Peyer's patch (tissue), 4 donors: Measurements from ENCODE around the gene SCN2A. TPM values are rescaled to one million over a fixed set of nuclear protein-coding genes. Genes with fewer than 3 reads are reported as not detected.
A peak's percentile ranks its signal among the peaks of the same experiment; 100 is the strongest.

Source experiments
- DNase-seq, 3 donors: peaks; one replicate each; pipeline ENCODE4 v3.0.0-alpha.2; 2017 to 2019
- H3K27ac ChIP-seq, 4 donors: fragments of 200-600 bp; sonication (generic); one replicate each; pipeline ENCODE4 v1.5.1; 2016 to 2019
- H3K27me3 ChIP-seq, 2 donors: fragments of 200-600 bp; sonication (generic); one replicate each; pipeline ENCODE4 v1.5.1; 2019
- H3K36me3 ChIP-seq, 3 donors: fragments of 200-600 bp; sonication (generic); one replicate each; pipeline ENCODE4 v1.5.1; 2016 to 2019
- H3K4me1 ChIP-seq, 4 donors: fragments of 200-600 bp; sonication (generic); one replicate each; pipeline ENCODE4 v1.5.1; 2016 to 2019
- H3K4me3 ChIP-seq, 4 donors: fragments of 200-600 bp; sonication (generic); 1 replicate in 3 of 4; 2 replicates in 1 of 4; pipeline ENCODE4 v1.5.1; 2016 to 2019; ENCODE audit warnings: mild to moderate bottlenecking in 1 of 4
- H3K9me3 ChIP-seq, 4 donors: fragments of 200-600 bp; sonication (generic); one replicate each; pipeline ENCODE4 v1.5.1; 2016 to 2019; ENCODE audit warnings: mild to moderate bottlenecking in 1 of 4
- CTCF ChIP-seq, 6 experiments: fragments of 450-650 bp in 4 of 6; fragments of 200-600 bp in 2 of 6; sonication (generic) in 1 of 6; IDR thresholded peaks; one replicate each; pipeline ENCODE4 v1.5.1; 2017 to 2019; ENCODE audit warnings: antibody characterized with exemption in 6 of 6, mild to moderate bottlenecking in 3 of 6, moderate library complexity in 1 of 6
- POLR2A ChIP-seq, 2 donors: fragments of 450-650 bp; IDR thresholded peaks; one replicate each; pipeline ENCODE4 v1.5.1; 2017; ENCODE audit warnings: antibody characterized with exemption in 2 of 2, mild to moderate bottlenecking in 2 of 2, moderate library complexity in 2 of 2
- total RNA-seq, 4 donors: library from RNA; depleted of rRNA; stranded (reverse); fragments of >200 nt; gene quantifications; one replicate each; pipeline ENCODE4 v1.1.0, GENCODE V29; 2016

SCN2A gene
- total RNA-seq, 4 donors from 2014 or later: 0.54 to 4.1 TPM; not detected in 2

DNA sequence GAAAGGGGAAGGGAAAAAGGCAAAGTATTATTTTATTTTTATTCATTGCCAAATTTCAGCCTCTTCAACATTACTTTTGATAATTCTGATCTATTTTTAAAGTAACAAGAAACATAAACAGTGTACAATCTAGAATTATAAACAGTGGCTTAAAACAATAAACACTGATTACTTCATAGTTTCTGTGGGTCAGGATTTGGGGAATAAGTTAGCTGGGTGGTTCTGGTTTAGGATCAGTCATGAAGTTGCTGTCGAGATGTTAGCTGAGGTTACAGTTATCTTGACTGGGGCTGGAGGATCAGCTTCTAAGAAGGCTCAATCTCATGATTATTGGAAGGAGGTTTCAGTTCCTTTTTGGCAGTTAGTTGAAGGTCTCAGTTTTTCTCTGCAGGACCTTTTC, 109.2 kb downstream of the SCN2A start:
- no peak for DNase-seq
- TF ChIP-seq POLR2A (IDR thresholded peaks at IDR 0.05) (no peak), CTCF (IDR thresholded peaks at IDR 0.05) (no peak)
- Histone ChIP-seq H3K9me3 (no peaks in the 10 kb centered on the region), H3K27ac (no peak overlapping the region), H3K4me3 (no peak overlapping the region), H3K27me3 (no peaks in the 10 kb centered on the region), H3K36me3 (no peaks in the 10 kb centered on the region), H3K4me1 (no peaks in the 10 kb centered on the region)

DNA sequence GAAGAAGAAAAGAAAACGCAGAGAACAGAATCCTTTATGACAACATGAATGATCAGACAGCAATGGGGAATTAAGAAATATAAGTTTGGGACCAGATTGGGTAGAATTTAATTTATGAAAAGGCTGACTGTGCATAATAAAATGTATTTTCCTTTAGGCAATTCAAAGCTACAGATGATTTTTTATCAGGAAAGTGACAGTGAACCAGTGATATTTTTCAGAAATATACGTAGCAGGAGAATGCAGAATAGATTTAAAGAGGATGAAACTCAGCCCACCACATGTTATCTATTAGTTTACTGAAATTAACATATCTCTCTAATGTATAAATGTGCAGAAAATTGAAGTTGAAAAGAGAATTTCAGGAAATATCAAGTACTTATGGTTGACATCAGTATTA, 110.0 kb downstream of the SCN2A start:
- no peak for TF ChIP-seq CTCF (IDR thresholded peaks at IDR 0.05)
- TF ChIP-seq POLR2A (IDR thresholded peaks at IDR 0.05): no peak
- Histone ChIP-seq H3K4me1 (no peaks in the 10 kb centered on the region), H3K27ac (no peak overlapping the region), H3K4me3 (no peak overlapping the region), H3K36me3 (no peaks in the 10 kb centered on the region), H3K27me3 (no peaks in the 10 kb centered on the region), H3K9me3 (no peaks in the 10 kb centered on the region)
- no peak for DNase-seq

DNA sequence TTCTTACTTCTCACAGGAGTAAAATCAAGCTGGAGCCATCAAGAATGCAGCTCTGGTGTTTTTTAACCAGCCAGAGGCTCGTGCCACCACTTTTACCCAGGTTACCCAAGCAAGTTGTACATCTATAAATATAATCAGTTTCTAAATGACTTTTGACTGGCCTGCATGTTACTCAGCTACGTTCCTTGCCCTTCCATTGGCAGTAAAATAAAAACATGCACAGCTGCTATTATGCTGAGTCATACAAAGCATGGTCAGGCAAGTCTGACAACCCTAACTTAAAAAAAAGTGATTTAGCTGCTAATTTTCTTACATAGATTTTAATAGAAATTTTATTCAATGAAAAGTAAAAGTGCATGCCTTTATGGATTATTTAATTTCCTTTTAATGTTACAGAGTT, 118.5 kb downstream of the SCN2A start:
- Histone ChIP-seq H3K27ac (no peak overlapping the region), H3K4me3 (no peak overlapping the region), H3K4me1 (no peaks in the 10 kb centered on the region), H3K9me3 (no peaks in the 10 kb centered on the region), H3K36me3 (no peaks in the 10 kb centered on the region), H3K27me3 (no peaks in the 10 kb centered on the region)
- no peak for DNase-seq
- no peak for TF ChIP-seq POLR2A (IDR thresholded peaks at IDR 0.05)
- TF ChIP-seq CTCF (IDR thresholded peaks at IDR 0.05): no peak

- no peaks in the 10 kb centered on the region for H3K9me3 ChIP-seq
- no peak for DNase-seq
- TF ChIP-seq CTCF (IDR thresholded peaks at IDR 0.05) (no peak), POLR2A (IDR thresholded peaks at IDR 0.05) (no peak)
- H3K4me1 ChIP-seq: no peaks in the 10 kb centered on the region
- no peak overlapping the region for H3K27ac ChIP-seq
- no peak overlapping the region for H3K4me3 ChIP-seq
- no peaks in the 10 kb centered on the region for H3K27me3 ChIP-seq
- H3K36me3 ChIP-seq: no peaks in the 10 kb centered on the region
These were observed 122.3 kb downstream of the SCN2A start for GRCh38 chr2:165361514-165361913.

GRCh38 chr2:165369131-165369897, 130.1 kb downstream of the SCN2A start:
- H3K27ac ChIP-seq: no peak overlapping the region
- H3K27me3 ChIP-seq: no peaks in the 10 kb centered on the region
- H3K4me3 ChIP-seq: no peak overlapping the region
- DNase-seq: peak in 2 of 3 donors; percentile 48 to 49
- no peaks in the 10 kb centered on the region for H3K4me1 ChIP-seq
- TF ChIP-seq CTCF (IDR thresholded peaks at IDR 0.05) (no peak), POLR2A (IDR thresholded peaks at IDR 0.05) (no peak)
- H3K36me3 ChIP-seq: no peaks in the 10 kb centered on the region
- no peaks in the 10 kb centered on the region for H3K9me3 ChIP-seq
